Endothelial cell (in vitro differentiated cells): Measurements from ENCODE around the gene VPS18. TPM values are rescaled to one million over a fixed set of nuclear protein-coding genes. Genes with fewer than 3 reads are reported as not detected.

ENCODE experiments used
- DNase-seq: peaks from one replicate; pipeline ENCODE4 v3.0.0; 2021; ENCODE audit warnings: low spot score
- H3K27ac Mint-ChIP-seq: one replicate; pipeline ENCODE4 v1.8.0; 2021; ENCODE audit warnings: mixed read lengths, inconsistent platforms; ENCODE audit not compliant: unreplicated experiment
- H3K27me3 Mint-ChIP-seq: one replicate; pipeline ENCODE4 v1.8.0; 2021; ENCODE audit warnings: mild to moderate bottlenecking, moderate library complexity, mixed read lengths, inconsistent platforms; ENCODE audit not compliant: unreplicated experiment
- H3K36me3 Mint-ChIP-seq: one replicate; pipeline ENCODE4 v1.8.0; 2021; ENCODE audit warnings: mild to moderate bottlenecking, low read depth, mixed read lengths, inconsistent platforms; ENCODE audit not compliant: unreplicated experiment
- H3K4me1 Mint-ChIP-seq: one replicate; pipeline ENCODE4 v1.8.0; 2021; ENCODE audit warnings: mild to moderate bottlenecking, mixed read lengths, inconsistent platforms; ENCODE audit not compliant: unreplicated experiment
- H3K4me3 Mint-ChIP-seq: one replicate; pipeline ENCODE4 v1.8.0; 2021; ENCODE audit warnings: mild to moderate bottlenecking, mixed read lengths, inconsistent platforms; ENCODE audit not compliant: unreplicated experiment
- H3K9me3 Mint-ChIP-seq: one replicate; pipeline ENCODE4 v1.8.0; 2021; ENCODE audit warnings: mixed read lengths, inconsistent platforms; ENCODE audit not compliant: unreplicated experiment
- CTCF ChIP-seq: fragments of 200-600 bp; sonication (generic); IDR thresholded peaks from one replicate; pipeline ENCODE4 v1.5.0; 2021; ENCODE audit warnings: antibody characterized with exemption; ENCODE audit not compliant: unreplicated experiment
- total RNA-seq: library from RNA; stranded (reverse); fragmentation: NEBNext Ultra II Directional; extraction: Animal tissue kit (Norgen Biotek cat#: 25700); gene quantifications from one replicate; pipeline ENCODE4 v1.2.1, GENCODE V29; 2021; ENCODE audit not compliant: unreplicated experiment

The VPS18 gene
- total RNA-seq, 1 donor from 2014 or later = 39.2 TPM

DNA sequence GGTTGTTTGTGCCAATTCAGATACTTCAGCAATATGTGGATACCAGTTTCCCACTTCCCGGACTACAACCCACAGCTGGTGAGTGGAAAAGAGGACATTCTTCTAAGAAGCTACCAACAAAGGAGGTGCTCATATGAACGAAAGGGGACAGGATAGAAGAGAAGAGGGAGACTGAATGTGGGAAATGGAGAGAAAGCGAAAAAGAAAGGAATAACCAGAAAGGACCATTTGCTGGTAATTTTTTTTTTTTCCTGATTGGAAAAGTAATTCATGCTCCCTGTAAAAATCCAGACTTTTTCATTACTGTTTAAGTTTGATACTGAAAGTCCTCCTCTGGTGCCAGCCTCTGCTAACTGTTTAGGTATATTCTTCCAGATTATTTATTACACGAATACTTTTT lies 57.5 kb downstream of the VPS18 start:
- no peak for DNase-seq
- Mint-ChIP-seq H3K36me3 (peaks cover 5% of the 10 kb centered on the region), H3K4me1 (peaks cover 29% of the 10 kb centered on the region), H3K9me3 (no peaks in the 10 kb centered on the region), H3K27me3 (peaks cover 2% of the 10 kb centered on the region), H3K4me3 (peak overlapping the region; percentile 86), H3K27ac (no peak overlapping the region)
- no peak for TF ChIP-seq CTCF

GRCh38 chr15:40952301-40952900 lies 58.2 kb downstream of the VPS18 start:
- Mint-ChIP-seq H3K27ac (no peak overlapping the region), H3K4me1 (peaks cover 29% of the 10 kb centered on the region), H3K36me3 (peaks cover 5% of the 10 kb centered on the region), H3K9me3 (no peaks in the 10 kb centered on the region), H3K27me3 (peaks cover 2% of the 10 kb centered on the region), H3K4me3 (peak overlapping the region; percentile 87)
- no peak for TF ChIP-seq CTCF
- no peak for DNase-seq

- peaks cover 28% of the 10 kb centered on the region for H3K4me1 Mint-ChIP-seq
- no peaks in the 10 kb centered on the region for H3K9me3 Mint-ChIP-seq
- peak; percentile 89 for DNase-seq
- peaks cover 8% of the 10 kb centered on the region for H3K36me3 Mint-ChIP-seq
- TF ChIP-seq CTCF = no peak
- H3K27me3 Mint-ChIP-seq = peaks cover 4% of the 10 kb centered on the region
- H3K4me3 Mint-ChIP-seq = peak within 1 kb of the TSS; percentile 92
- peak within 1 kb of the TSS; percentile 42 for H3K27ac Mint-ChIP-seq
Observed at GRCh38 chr15:40952901-40953712, 58.9 kb downstream of the VPS18 start, which contains the start of gene CHAC1. Gene CHAC1 (plus strand): TSS chr15:40953471. CDS start chr15:40953584, 113 bp downstream.

Other genes starting within 250 kb of the VPS18 start
- gene RAD51, start 199.3 kb upstream of the VPS18 start, total RNA-seq = 9.6 TPM
- gene RMDN3, start 139.2 kb upstream of the VPS18 start, total RNA-seq = 34.4 TPM
- 4.6 TPM for gene GCHFR, start 130.4 kb upstream of the VPS18 start, total RNA-seq
- not detected for gene C15orf62, start 124.5 kb upstream of the VPS18 start, total RNA-seq
- 31.5 TPM for gene ZFYVE19, start 87.4 kb upstream of the VPS18 start, total RNA-seq
- gene DNAJC17, start 87.0 kb upstream of the VPS18 start, total RNA-seq = 55.6 TPM
- gene PPP1R14D, start 65.7 kb upstream of the VPS18 start, total RNA-seq = not detected
- 28.6 TPM for gene SPINT1, start 50.4 kb upstream of the VPS18 start, total RNA-seq
- 1.4 TPM for gene RHOV, start 20.2 kb upstream of the VPS18 start, total RNA-seq
- gene DLL4, start 34.9 kb downstream of the VPS18 start, total RNA-seq = 257 TPM
- gene CHAC1, start 59.0 kb downstream of the VPS18 start, total RNA-seq = 16.4 TPM
- gene INO80, start 221.8 kb downstream of the VPS18 start, total RNA-seq = 26.6 TPM